Kidney capillary endothelial cell (primary cell): Measurements from ENCODE around the gene MAPK10.
"Not testable (repeated sequence)": the region's sequence is repeated elsewhere in the genome, so short reads cannot be mapped to it uniquely, and the experiment has no call there.

Experiments used
- DNase-seq: peaks from one replicate; pipeline ENCODE4 v3.0.0-alpha.2; 2018; ENCODE audit warnings: low spot score

The MAPK10 gene

DNA sequence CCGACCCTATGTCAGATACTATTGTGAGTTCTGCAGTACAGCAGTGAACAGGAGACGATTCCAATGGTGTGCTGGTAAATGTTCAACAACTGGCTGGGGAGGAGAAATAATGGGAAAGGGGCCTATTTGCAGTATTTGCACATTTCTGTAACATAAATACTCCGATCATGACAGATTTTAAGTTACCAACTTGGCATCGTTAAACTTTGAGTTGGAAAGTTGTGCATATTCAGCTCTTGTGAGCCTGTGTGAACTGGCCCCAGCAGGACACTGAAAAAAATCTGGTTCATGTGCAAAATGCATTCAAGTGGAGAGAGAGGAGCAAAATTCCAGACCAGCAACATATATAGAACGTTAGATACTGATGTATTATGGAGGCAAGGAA, 175.0 kb downstream of the MAPK10 start:
- no peak for DNase-seq

DNA sequence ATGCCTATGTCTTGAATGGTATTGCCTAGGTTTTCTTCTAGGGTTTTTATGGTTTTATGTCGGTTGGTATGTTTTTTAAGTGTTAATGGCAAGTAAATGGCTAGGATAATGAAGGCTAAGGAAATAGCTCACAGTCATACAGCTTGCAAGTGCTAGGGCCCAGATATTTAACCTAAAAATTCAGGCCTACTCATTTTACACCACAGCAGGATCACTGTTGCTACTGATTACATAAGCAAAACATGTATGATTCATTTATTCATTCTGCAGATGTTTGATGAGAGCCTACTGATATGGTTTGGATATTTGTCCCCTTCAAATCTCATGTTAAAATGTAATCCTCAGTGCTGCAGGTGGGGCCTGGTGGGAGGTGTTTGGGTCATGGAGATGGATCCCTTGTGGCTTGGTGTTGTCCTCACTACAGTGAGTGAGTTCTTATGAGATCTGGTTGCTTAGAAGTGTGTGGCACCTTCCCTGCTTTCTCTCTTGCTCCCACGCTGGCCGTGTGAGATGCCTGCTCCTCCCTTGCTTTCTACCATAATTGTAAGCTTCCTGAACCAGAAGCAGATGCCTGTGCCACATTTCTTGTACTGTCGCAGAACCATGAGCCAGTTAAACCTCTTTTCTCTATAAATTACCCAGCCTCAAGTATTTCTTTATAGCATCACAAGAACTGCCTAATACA, 175.5 kb downstream of the MAPK10 start:
- no peak for DNase-seq

DNA sequence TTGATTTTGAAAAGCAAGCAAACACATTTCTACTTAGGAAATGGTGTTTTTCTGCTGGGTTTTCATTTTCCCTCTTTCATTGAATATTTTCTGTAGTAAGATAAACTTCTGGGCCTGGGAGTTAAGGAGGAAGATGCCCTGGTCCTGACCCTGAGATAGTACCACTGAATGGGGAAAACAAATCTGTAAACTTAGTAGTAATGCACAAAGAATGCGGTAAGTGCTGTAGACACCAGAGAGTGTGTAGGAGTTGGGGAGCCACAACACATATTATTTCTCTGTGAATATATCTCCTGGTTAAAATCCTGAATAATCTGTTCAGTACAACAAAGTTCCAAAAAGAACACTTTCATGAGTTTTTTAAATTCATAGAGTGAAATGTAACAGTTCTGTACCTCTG, 178.3 kb downstream of the MAPK10 start:
- DNase-seq: no peak

DNA sequence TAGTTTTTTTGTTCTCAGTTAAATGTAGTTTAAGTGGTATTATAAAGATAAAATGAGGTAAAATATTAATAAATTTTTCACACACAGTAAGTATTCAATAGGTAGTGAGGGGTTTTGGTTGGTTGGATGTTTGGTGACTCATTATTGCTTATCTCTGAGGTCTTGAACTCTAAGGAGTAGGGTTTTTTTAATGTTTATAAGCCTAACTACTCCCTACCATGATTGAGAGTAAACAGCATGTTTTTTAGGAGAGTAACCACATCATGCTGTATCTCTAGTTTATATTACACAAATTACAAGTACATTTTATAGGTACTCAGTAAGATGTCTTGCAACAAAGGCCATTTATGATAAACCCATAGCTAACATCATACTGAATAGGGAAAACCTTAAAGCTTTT, 181.6 kb downstream of the MAPK10 start:
- DNase-seq: no peak

DNA sequence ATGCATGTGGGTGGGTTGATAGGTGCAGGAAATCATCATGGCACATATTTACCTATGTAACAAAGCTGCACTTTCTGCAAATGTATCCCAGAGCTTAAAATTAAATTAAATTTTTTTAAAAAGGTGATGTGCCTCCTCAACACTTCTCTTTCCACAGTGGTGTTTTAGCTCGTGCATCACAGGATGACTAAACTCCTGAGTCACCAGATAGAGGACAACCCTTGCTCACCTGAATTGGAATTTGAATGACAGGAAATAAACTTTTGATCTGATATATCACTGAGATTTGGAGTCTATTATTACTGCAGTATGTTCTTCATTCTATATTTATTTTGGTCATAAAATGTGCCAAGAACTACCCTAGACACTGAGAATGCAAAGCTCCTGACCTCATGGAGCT, 185.3 kb downstream of the MAPK10 start:
- no peak for DNase-seq

DNA sequence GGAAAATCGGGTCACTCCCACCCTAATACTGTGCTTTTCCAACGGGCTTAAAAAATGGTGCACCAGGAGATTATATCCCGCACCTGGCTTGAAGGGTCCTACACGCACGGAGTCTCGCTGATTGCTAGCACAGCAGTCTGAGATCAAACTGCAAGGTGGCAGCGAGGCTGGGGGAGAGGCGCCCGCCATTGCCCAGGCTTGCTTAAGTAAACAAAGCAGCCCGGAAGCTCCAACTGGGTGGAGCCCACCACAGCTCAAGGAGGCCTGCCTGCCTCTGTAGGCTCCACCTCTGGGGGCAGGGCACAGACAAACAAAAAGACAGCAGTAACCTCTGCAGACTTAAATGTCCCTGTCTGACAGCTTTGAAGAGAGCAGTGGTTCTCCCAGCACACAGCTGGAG, 191.5 kb downstream of the MAPK10 start:
- DNase-seq: not testable (repeated sequence)

DNA sequence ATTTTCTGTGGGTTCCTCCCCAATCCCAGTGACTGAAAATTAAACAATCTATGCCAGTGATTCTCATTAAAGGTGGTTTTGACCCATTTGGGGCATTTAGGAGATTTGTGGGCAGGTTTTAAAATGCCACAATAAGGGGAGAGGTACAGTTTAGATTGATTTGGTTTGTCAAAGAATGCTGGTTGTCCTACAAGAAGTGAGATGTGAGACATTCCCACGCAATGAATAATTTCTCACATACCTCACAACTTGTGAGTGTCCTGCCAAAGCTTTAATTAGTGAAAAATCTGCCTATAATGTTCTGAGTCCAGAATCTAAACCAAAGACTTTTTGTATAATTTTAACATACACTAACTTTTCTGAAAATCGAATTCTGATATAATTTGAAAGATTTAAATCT, 199.4 kb downstream of the MAPK10 start:
- no peak for DNase-seq

DNA sequence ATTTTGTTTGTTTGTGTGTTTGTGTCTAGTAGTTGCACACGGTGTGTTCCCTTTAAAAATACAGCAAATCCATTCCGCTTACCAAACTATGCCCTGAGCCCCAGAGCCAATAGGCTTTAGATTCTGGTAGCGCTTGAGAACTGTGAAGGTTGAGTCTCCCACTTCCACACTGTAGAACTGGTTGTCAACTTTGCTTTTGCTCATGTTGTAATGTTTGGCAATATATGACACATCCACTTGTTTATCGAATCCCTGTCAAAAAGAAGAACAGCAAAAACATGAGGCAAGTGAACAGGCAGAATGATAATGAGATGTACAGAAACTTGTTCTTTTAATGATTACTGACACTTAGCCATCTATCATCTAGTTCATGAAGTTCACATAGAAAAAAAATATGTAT, 200.6 kb downstream of the MAPK10 start:
- no peak for DNase-seq

DNA sequence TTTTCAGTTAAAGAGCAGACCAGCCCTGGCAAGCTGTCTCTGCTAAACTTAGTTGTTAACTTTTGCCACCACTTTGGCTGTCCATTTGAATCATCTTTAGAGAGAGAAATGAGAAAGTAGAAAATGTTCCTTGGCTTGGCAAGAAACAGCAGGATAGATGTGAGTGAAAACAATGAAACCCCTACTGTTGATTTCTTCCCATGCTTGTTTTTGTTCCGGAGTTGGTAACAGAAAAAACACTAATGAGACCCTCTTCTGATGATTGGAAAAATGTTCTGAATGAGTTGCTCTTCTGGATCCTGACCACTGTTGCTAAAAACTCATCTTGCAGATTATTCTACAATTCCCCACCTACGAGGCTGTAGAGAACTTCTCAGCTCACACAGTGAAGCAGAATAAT, 203.3 kb downstream of the MAPK10 start:
- no peak for DNase-seq

DNA sequence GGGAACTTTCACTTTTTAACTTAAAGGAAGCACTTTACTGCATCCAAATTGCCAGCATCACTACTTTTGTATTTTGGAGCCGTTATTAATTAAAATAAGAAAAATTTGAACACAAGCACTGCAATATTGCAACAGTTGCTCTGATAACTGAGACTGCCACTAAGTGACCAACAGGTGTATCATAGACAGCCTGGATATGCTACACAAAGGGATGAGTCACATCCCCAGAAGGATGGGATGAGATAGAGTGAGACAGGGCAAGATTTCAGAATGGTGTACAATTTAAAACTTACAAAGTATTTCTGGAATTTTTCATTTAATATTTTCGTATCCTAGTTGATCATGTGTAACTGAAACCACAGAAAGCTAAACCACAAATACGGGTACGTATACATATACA, 204.1 kb downstream of the MAPK10 start:
- DNase-seq: no peak

DNA sequence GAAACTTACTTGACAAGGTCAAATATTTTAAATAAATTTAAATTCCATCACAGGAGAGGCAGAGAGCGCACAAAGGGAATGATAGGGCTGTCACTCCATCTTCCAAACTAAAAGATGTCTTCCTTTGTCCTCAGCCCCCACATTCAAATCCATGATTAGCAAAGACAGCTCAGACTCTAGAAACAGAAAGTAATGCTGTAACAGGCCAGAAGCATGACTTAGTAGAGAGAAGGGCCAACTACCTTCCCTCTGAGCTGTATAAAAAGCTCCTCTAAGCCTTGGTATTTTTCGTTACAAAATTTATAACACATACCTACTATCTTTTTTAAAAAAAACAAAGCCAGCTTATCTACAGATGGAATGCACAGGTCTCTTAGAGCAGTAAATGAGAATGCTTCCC, 207.4 kb downstream of the MAPK10 start:
- no peak for DNase-seq

DNA sequence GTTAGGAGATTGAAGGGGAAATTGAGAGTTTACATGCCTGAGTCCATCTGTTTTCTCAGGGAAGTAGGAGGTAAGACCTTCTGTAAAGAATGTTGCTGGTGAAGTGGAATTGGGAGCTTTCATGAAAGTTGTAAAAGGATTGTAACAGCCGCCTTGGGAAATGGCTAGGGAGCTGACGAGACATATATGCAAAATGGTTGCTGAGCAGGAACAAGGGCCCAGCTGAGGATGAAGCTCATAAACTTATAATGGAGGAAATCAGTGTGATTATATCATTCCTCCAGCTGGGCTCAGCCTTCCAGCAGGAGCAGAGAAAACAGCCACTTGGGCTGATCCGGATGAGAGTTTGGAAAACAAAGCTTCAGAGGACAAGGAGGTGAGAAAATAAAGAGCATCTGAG, 208.7 kb downstream of the MAPK10 start:
- DNase-seq: no peak

DNA sequence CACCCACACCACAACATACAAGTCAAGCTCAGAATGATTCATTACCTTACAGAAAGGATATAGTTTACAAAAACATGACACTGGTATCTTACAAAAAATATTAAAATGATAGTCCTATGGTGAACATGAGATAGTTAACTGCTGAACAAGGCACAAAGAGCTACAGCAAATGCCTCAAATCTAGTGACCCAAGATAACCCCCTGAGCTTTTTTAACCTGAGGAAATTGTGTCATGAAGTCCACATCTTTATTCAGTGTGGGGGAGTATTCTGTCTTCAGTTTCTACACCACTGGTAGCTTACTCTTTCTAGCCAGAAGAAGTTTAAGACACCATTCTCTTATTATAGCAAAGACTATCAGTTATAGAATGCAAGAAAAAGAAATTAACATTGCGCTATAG, 218.7 kb downstream of the MAPK10 start:
- no peak for DNase-seq

DNA sequence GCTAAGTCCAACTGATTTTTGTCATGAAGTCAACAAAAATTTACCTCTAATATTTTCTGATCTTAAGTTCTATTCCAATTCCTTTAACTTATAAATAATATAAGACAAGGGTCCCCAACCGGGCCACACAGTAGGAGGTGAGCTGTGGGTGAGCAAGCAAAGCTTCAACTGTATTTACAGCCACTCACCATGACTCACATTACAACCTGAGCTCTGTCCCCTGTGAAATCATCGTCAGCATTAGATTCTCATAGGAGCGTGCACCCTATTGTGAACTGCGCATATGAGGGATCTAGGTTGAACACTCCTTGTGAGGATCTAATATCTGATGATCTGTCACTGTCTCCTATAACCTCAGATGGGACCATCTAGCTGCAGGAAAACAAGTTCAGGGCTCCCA, 227.4 kb downstream of the MAPK10 start:
- no peak for DNase-seq

DNA sequence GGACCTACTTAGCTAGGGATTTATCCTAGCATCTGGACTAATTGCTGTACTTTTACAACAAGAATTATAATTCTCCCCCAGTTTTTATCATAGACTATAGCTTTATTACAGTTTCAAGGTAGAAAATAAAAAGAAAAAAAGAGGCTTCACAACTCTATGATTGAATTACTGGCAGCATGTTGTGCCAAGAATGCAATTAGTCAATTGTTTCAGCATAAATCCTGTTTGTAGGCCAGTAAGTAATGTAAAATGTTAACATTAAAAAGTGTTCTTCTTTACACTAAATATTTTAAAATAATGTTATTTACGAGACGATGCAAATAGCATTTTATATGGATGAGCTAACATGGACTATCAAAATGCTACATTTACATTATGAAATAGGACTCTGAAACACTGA, 228.4 kb downstream of the MAPK10 start:
- DNase-seq: no peak

DNA sequence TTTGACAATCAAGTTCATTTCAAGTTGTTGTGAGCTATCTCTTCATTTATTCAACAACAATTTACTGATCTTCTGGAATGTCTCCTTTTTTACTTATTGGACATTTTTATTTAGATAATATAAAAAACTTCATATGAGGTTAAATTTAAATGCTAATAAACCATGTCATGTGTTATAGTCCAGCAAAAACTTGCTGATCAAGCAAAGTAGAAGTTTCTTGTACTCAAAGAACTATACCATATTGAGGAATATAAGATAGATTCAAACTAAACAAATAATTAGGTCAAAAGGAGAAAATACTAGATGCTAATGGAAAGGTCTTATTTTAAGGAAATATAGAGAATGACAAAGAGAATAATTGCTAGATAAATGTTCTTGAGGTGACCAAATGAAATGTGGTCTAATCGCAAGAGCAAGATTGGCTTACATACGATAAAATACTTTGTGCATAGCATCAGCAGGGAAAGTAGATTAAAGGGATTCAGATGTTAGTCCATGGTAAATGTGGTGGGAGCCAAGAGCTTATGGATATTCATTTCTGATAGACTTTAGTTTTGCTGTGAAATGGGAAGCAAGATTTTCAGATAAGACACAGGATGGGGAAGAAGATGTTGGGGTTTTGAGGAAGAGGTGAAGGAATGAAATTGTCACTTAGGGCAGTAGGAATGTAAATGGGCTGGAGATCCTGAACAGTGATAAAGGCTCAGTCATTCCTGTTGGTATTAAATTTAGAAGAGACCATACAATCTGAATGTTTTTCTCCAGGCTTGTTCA, 229.5 kb downstream of the MAPK10 start:
- no peak for DNase-seq

DNA sequence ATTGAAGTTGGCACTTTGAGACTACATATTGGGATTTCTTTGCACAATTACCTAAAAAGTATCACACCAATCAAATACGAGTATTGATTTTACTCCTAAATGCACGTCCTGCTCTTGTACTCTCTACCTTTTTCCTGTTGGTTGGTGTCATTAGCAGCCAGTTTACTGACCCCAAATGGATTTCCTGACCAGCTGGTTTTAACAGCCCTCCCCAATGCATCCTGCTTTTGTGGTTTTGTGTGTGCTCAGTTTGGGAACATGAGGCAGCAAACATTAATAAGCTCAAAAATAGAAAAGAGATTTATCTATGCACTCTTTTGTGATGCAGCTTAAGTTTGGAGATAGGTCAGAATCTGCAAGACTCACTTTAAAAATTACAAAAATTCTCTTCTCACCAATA, 230.3 kb downstream of the MAPK10 start:
- no peak for DNase-seq

DNA sequence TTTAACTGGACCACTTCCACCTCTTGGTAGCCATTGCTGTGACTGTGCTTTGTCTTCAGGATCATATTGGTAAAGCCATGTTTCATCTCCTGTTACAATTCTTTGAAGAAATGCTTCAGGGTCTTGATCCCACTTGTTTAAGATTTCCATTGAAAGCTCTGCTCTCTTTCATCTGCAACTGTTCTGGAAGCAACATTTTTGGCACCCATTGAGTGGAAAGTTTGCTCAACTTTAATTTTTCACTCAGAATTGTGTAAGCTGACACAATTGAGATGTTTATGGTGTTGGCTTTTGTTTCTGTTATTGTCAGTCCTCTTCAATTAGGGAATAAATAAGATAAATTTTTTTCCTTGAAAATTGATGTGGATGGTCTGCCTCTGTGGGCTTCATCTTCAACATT, 237.4 kb downstream of the MAPK10 start:
- no peak for DNase-seq

DNA sequence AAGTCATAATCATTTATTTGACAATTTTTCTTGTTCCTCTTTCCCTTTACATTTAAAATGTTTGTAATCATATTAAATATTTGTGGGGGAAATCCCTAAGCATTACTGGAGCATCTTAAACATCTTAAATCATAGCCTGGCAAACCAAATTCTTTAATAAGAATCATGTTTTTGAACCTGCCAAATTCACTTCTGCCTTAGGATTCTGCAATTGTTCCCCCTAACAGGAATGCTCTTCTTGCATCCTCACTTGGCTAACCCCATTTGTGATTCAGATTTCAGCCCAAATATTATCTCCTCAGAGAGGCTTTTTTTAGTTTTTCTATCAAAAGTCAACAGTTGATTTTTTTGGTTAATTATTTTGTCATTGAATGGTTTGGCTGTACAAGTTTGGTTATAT, 241.1 kb downstream of the MAPK10 start:
- DNase-seq: no peak

DNA sequence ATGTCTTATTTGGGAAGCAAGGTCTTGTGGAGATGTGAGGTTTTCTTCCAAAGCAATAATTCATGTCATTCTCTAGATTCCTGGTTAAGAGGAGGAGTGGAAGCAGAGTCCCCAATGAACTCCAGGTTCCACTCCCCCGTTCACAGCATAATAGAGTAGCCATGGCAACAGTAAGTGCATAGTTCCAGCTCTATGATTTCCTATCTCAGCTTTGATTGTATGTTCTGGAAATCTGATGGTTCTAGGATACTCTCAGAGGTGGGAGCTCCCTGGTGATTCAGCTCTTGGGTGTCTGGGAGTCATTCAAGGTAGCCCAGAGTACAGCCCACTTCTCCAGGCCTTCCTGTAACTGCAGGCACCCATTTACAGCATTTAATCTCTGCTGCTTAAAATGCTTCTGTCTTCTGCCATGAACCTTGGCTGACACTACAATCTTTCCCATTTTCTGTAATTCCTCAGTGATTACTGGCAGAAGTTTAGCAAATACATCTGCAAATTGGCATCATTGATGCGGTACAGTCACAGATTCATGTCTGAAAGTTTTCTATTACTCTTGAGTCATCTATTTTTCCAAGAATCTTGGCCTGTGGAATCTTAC, 242.0 kb downstream of the MAPK10 start:
- DNase-seq: no peak

DNA sequence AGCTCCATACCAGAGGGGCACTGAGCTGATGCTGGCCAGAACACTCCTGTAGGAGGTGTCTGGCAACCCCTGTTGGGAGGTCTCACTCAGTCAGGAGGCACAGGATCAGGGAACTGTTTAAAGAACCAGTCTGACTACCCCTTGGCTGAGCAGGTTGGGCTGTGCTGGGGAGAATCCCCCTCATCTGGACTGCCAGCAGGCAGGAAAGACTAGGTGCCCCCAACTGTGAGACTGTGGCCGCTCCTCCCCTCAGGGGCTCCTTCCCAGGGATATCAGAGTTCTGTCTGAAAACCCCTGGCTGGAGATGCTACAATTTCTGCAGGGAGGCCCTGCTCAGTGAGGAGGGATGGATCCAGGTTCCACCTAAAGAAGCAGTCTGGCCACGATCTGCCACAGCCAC, 245.3 kb downstream of the MAPK10 start:
- DNase-seq: no peak

DNA sequence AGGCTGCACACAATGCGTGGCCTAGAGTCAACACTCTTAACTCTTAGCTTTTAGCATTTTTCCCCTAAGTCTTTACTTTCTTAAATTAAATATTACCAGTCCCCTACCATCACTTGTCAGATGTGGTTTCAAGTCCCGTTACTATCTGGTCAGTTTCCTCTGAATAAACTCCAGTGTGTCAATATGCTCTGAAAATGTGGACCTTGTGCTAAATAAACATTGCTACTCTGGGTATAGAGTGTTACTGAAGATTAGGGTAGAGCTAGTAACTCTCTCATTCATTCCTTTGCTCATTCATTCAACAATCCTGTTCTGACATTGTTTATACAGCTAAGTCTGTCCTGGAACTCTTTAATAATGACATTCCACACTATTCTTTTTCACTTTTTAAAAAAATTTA, 251.0 kb downstream of the MAPK10 start:
- no peak for DNase-seq

DNA sequence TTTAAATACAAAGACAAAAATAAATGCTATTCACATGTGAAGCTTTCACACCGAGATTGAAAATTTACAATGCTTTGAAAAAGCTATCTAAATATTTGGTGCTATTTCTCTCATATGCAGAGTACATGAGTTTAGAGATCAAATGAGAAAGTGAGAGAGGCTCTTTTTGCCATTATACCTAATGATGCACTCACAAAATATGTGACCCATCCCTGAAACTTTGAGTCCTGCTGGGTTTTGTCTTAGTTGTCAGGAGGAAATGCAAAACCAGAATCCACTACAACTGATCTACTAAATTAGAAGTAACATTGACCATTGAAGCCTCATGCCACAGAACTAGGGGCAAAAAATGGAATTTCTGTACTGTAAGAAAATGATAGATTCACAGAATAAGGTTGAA, 251.7 kb downstream of the MAPK10 start:
- DNase-seq: no peak

DNA sequence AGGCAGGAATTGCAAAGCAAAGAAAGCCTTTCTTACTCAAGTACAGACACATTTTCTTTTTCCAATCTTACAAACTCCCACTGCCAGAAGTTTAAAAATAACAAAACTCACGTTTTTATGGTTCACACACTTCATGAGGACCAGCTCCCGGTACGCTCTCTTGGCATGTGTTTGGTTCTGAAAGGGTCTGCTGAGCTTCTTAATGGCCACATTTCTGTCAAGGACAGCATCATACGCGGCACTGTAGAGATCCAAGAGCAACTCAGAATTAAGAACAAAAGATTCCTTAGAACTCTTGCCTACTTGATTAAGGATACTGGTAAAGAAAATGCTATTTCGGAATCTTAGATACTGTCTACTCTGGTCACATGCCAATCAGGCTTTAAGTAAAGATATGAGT, 252.7 kb downstream of the MAPK10 start:
- DNase-seq: no peak
